ENCODE data around the gene ABCA1. TPM values are rescaled to one million over a fixed set of nuclear protein-coding genes. Genes with fewer than 3 reads are reported as not detected.

The ABCA1 gene
- total and polyA plus RNA-seq, 2 of the 13 experiments (the other 11 are each of a cell fraction or from before 2014, with no cell fraction given) = 26.8 to 63.8 TPM

- Histone ChIP-seq H3K9ac (ENCODE audit: insufficient read depth, low read depth, low read length) (no peak overlapping the region), H3K9me3 (ENCODE audit: low read length) (no peaks in the 10 kb centered on the region), H3K27ac (ENCODE audit: extremely low read length, insufficient read depth, low read length) (no peak overlapping the region), H3K4me1 (ENCODE audit: insufficient read depth, low read length) (peaks cover 98% of the 10 kb centered on the region), H4K20me1 (ENCODE audit: insufficient read depth, low read length) (no peaks in the 10 kb centered on the region), H3K4me2 (ENCODE audit: low read depth, low read length) (no peak overlapping the region), H3K79me2 (ENCODE audit: insufficient read depth, low read length) (peaks cover 85% of the 10 kb centered on the region), H3K36me3 (replicated peaks in 1 of 2; ENCODE audit: control insufficient read depth in 1 of 2, insufficient read depth in 2 of 2, low read length in 2 of 2) (peaks cover 1 to 16% of the 10 kb centered on the region in 2 experiments), H3K4me3 (replicated peaks in 1 of 3; ENCODE audit: insufficient read depth in 1 of 3, low read depth in 2 of 3, low read length in 3 of 3) (no peak overlapping the region), H2AFZ (ENCODE audit: low read length) (no peak overlapping the region), H3K27me3 (ENCODE audit: control insufficient read depth in 1 of 2, insufficient read depth in 2 of 2, low read length in 2 of 2) (no peaks in the 10 kb centered on the region)
- no TSS peak for BruUV-seq (replicated peaks)
- TF ChIP-seq ZNF776 (CRISPR knock-in tag; IDR thresholded peaks at IDR 0.05) (no peak), NFATC3 (CRISPR knock-in tag; IDR thresholded peaks at IDR 0.05) (no peak), SMAD9 (CRISPR knock-in tag; IDR thresholded peaks at IDR 0.05) (no peak), ZNF598 (CRISPR knock-in tag; IDR thresholded peaks at IDR 0.05; ENCODE audit: borderline replicate concordance) (no peak), NAIF1 (CRISPR knock-in tag; IDR thresholded peaks at IDR 0.05; ENCODE audit: borderline replicate concordance) (no peak), ZNF484 (CRISPR knock-in tag; IDR thresholded peaks at IDR 0.05; ENCODE audit: borderline replicate concordance, low read depth) (no peak)
- TF ChIP-seq, protein P1, sequence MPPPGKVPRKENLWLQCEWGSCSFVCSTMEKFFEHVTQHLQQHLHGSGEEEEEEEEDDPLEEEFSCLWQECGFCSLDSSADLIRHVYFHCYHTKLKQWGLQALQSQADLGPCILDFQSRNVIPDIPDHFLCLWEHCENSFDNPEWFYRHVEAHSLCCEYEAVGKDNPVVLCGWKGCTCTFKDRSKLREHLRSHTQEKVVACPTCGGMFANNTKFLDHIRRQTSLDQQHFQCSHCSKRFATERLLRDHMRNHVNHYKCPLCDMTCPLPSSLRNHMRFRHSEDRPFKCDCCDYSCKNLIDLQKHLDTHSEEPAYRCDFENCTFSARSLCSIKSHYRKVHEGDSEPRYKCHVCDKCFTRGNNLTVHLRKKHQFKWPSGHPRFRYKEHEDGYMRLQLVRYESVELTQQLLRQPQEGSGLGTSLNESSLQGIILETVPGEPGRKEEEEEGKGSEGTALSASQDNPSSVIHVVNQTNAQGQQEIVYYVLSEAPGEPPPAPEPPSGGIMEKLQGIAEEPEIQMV (CRISPR knock-in tag; IDR thresholded peaks at IDR 0.05; ENCODE audit: low read depth) = no peak
- POLR2A ChIA-PET = interaction anchor here (1.2 kb wide), 1 partner anchor 36 kb away, joined by 4 read pairs; the partner anchor contains the start of gene ABCA1
- intact Hi-C loops (cut with micrococcal nuclease; ENCODE audit: unreplicated experiment) = no loop called here
- CTCF ChIA-PET (ENCODE audit: low intra/inter-chr PET ratio, low total read pairs) = no interaction called here
- in situ Hi-C loops (cut with HindIII; ENCODE audit: extremely low pct_ligation_motif_present, low pct_unique_long_range_greater_than_20kb) = no loop called here
- FAIRE-seq (no peak), ATAC-seq (no peak), DNase-seq (ENCODE audit: low spot score) (no peak)
- 95% methylated on average over 1 of the region's 1 CpG for WGBS (ENCODE audit: low lambda C conversion rate)
Measured at GRCh38 chr9:104892701-104893100, 35.3 kb downstream of the ABCA1 start.

DNA sequence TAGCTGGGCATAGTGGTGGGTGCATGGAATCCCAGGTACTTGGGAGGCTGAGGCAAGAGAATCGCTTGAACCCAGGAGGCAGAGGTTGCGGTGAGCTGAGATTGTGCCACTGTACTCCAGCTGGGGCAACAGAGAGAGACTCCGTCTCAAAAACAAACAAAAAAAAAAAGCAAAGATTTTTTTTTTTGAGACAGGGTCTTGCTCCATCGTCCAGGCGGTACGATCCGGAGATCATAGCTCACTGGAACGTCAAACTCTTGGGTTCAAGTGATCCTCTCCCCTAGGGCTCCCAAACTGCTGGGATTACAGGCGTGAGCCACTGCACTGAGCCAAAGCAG is 37.6 kb downstream of the ABCA1 start:
- ChIA-PET CTCF (ENCODE audit: low intra/inter-chr PET ratio, low total read pairs) (no interaction called here), POLR2A (interaction anchor here (0.7 to 5.8 kb wide), 10 partner anchors 9 to 528 kb away, joined by 3 to 94 read pairs (median 8); partner anchors contain the start of gene ABCA1)
- intact Hi-C loops (cut with micrococcal nuclease; ENCODE audit: unreplicated experiment) = no loop called here
- DNase-seq (ENCODE audit: low spot score) = peak; percentile 55
- no peaks in the 10 kb centered on the region for H3K9me3 ChIP-seq (ENCODE audit: low read length)
- peak overlapping the region; percentile 1 to 49 (median 42); a peak in 4 of 6 replicates for H3K4me3 ChIP-seq (replicated peaks in 1 of 3; ENCODE audit: insufficient read depth in 1 of 3, low read depth in 2 of 3, low read length in 3 of 3)
- in situ Hi-C loops (cut with HindIII; ENCODE audit: extremely low pct_ligation_motif_present, low pct_unique_long_range_greater_than_20kb) = no loop called here
- H3K27ac ChIP-seq (ENCODE audit: extremely low read length, insufficient read depth, low read length) = peak overlapping the region; percentile 85
- H3K4me1 ChIP-seq (ENCODE audit: insufficient read depth, low read length) = peaks cover 98% of the 10 kb centered on the region
- peaks cover 76% of the 10 kb centered on the region for H3K79me2 ChIP-seq (ENCODE audit: insufficient read depth, low read length)
- peak overlapping the region; percentile 62 for H3K9ac ChIP-seq (ENCODE audit: insufficient read depth, low read depth, low read length)
- BruUV-seq (replicated peaks) = no TSS peak
- no peak for FAIRE-seq
- no peak overlapping the region for H2AFZ ChIP-seq (ENCODE audit: low read length)
- H3K27me3 ChIP-seq (ENCODE audit: control insufficient read depth in 1 of 2, insufficient read depth in 2 of 2, low read length in 2 of 2) = no peaks in the 10 kb centered on the region
- no peak; the same call in 1 of the 3 replicates for ATAC-seq
- H4K20me1 ChIP-seq (ENCODE audit: insufficient read depth, low read length) = no peaks in the 10 kb centered on the region
- 2% methylated on average over 9 of the region's 9 CpGs for WGBS (ENCODE audit: low lambda C conversion rate)
- H3K36me3 ChIP-seq (replicated peaks in 1 of 2; ENCODE audit: control insufficient read depth in 1 of 2, insufficient read depth in 2 of 2, low read length in 2 of 2) = peaks cover 1 to 22% of the 10 kb centered on the region in 2 experiments
- H3K4me2 ChIP-seq (ENCODE audit: low read depth, low read length) = peak overlapping the region; percentile 82
- TF ChIP-seq ZNF792 (CRISPR knock-in tag; IDR thresholded peaks at IDR 0.05) (no peak), HNF4G (IDR thresholded peaks at IDR 0.05; ENCODE audit: borderline replicate concordance, low read depth, low read length) (peak; percentile 51; the same call in 1 of the 2 replicates), HNF4G (CRISPR knock-in tag; IDR thresholded peaks at IDR 0.05; ENCODE audit: borderline replicate concordance, low read depth) (no peak), HDAC1 (CRISPR knock-in tag; IDR thresholded peaks at IDR 0.05) (peak; percentile 62; the same call in 1 of the 2 replicates), RXRB (CRISPR knock-in tag; IDR thresholded peaks at IDR 0.05; ENCODE audit: borderline replicate concordance) (0 out of 2 replicates have a peak, but pooled peaks have one; percentile 44), MED1 (CRISPR knock-in tag; IDR thresholded peaks at IDR 0.05) (peak; percentile 65; the same call in 1 of the 2 replicates), SMAD3 (CRISPR knock-in tag; IDR thresholded peaks at IDR 0.05) (peak; percentile 25; the same call in 1 of the 2 replicates), HMG20B (CRISPR knock-in tag; conservative IDR thresholded peaks at IDR 0.05) (peak; percentile 43; the same call in 1 of the 2 replicates), ATF1 (CRISPR knock-in tag; IDR thresholded peaks at IDR 0.05) (0 out of 2 replicates have a peak, but pooled peaks have one; percentile 6), NR2F6 (IDR thresholded peaks at IDR 0.05) (no peak), NR2F6 (CRISPR knock-in tag; IDR thresholded peaks at IDR 0.05) (peak; percentile 30; the same call in 1 of the 2 replicates)
- TF ChIP-seq, protein P2, sequence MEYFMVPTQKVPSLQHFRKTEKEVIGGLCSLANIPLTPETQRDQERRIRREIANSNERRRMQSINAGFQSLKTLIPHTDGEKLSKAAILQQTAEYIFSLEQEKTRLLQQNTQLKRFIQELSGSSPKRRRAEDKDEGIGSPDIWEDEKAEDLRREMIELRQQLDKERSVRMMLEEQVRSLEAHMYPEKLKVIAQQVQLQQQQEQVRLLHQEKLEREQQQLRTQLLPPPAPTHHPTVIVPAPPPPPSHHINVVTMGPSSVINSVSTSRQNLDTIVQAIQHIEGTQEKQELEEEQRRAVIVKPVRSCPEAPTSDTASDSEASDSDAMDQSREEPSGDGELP (IDR thresholded peaks at IDR 0.05; ENCODE audit: borderline replicate concordance, low read depth) = peak; percentile 81
